Endodermal cell (in vitro differentiated cells): ENCODE data around the gene KANSL1L. TPM values are rescaled to one million over a fixed set of nuclear protein-coding genes. Genes with fewer than 3 reads are reported as not detected.

Experiments used
- DNase-seq: peaks from one replicate; pipeline ENCODE4 v3.0.0-alpha.2; 2017
- H3K27ac ChIP-seq: 2 replicates; pipeline ENCODE4 v1.5.1; 2013; ENCODE audit warnings: mild to moderate bottlenecking, low read depth, low read length, moderate library complexity
- H3K27me3 ChIP-seq: 2 replicates; pipeline ENCODE4 v1.6.1; 2013; ENCODE audit warnings: mild to moderate bottlenecking, low read length, moderate library complexity; ENCODE audit not compliant: insufficient read depth, control insufficient read depth, poor library complexity, severe bottlenecking
- H3K36me3 ChIP-seq: 2 replicates; pipeline ENCODE4 v1.7.0; 2013; ENCODE audit warnings: mild to moderate bottlenecking, low read length, moderate library complexity; ENCODE audit not compliant: control insufficient read depth, insufficient read depth
- H3K4me1 ChIP-seq: one replicate; pipeline ENCODE4 v1.7.0; 2013; ENCODE audit warnings: low read length; ENCODE audit not compliant: control insufficient read depth, insufficient read depth
- H3K4me3 ChIP-seq: 2 replicates; pipeline ENCODE4 v1.5.1; 2013; ENCODE audit warnings: mild to moderate bottlenecking, low read length, moderate library complexity
- H3K9ac ChIP-seq: 2 replicates; pipeline ENCODE4 v1.6.1; 2013; ENCODE audit warnings: mild to moderate bottlenecking, low read length, moderate library complexity; ENCODE audit not compliant: poor library complexity, severe bottlenecking; ENCODE audit errors: extremely low read depth
- H3K9me3 ChIP-seq: 2 replicates; pipeline ENCODE4 v1.6.1; 2013; ENCODE audit warnings: mild to moderate bottlenecking, low read length, moderate library complexity; ENCODE audit not compliant: control insufficient read depth
- H3K27ac Mint-ChIP-seq: 2 replicates; pipeline ENCODE4 v1.8.0; 2020; ENCODE audit warnings: mixed read lengths
- H3K27me3 Mint-ChIP-seq: 2 replicates; pipeline ENCODE4 v1.8.0; 2021; ENCODE audit warnings: mild to moderate bottlenecking, mixed read lengths; ENCODE audit not compliant: insufficient read depth
- H3K36me3 Mint-ChIP-seq: 2 replicates; pipeline ENCODE4 v1.8.0; 2020; ENCODE audit warnings: low read depth, mixed read lengths
- H3K4me1 Mint-ChIP-seq: 2 replicates; pipeline ENCODE4 v1.8.0; 2020; ENCODE audit warnings: mixed read lengths
- H3K4me3 Mint-ChIP-seq: 2 replicates; pipeline ENCODE4 v1.8.0; 2020; ENCODE audit warnings: mild to moderate bottlenecking, moderate library complexity, mixed read lengths
- H3K9me3 Mint-ChIP-seq: 2 replicates; pipeline ENCODE4 v1.8.0; 2020; ENCODE audit warnings: mild to moderate bottlenecking, mixed read lengths
- WGBS, 2 experiments: methylation state at CpG; one replicate each; pipeline versions ENCODE4 v1.1.5 to v1.1.7; 2013; ENCODE audit warnings: missing lambda C conversion rate in 2 of 2, mixed read lengths in 1 of 2; ENCODE audit not compliant: insufficient coverage in 1 of 2, insufficient read length in 1 of 2; 5-methylcytosine and 5-hydroxymethylcytosine counted together
- total RNA-seq, 2 donors: library from RNA; stranded (reverse); fragmentation: NEBNext Ultra II Directional in 1 of 2; extraction: Animal tissue kit (Norgen Biotek cat#: 25700) in 1 of 2; gene quantifications; 2 replicates in 1 of 2; 3 replicates in 1 of 2; pipeline ENCODE4 v1.2.1, GENCODE V29; 2021
- TF ChIP-seq, protein P1 (sequence below): fragments of 200-600 bp; sonication (generic); conservative IDR thresholded peaks from 2 replicates; pipeline ENCODE4 v1.5.0; 2021; ENCODE audit warnings: antibody characterized with exemption, mild to moderate bottlenecking

KANSL1L gene
- total RNA-seq, 2 donors from 2014 or later = 26.6 to 31.3 TPM

DNA sequence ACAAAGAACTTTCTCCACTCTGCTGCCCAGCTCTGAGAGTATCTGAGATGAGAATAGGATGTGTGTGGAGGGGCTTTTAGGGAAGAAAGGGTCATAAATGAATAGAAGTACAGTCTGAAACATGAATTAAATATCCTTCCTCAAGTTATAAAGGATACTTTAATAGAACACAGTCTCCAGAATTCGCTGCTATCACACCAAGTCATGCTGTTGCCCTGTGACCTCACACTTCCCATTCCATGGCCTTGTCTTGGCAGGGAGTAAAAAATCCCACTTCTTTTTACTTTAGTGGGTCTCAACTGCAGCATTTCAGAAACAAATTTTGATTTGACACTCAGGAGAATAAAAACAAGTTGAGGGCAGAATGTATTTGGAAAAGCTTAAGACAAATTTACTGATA is 172.6 kb downstream of the KANSL1L start:
- Histone ChIP-seq H3K4me1 (no peaks in the 10 kb centered on the region), H3K4me3 (no peak overlapping the region), H3K27me3 (peaks cover under 1% of the 10 kb centered on the region), H3K27ac (no peak overlapping the region), H3K9me3 (no peaks in the 10 kb centered on the region), H3K9ac (no peak overlapping the region), H3K36me3 (no peaks in the 10 kb centered on the region)
- Mint-ChIP-seq H3K27me3 (peaks cover 6% of the 10 kb centered on the region), H3K4me1 (peaks cover 2% of the 10 kb centered on the region), H3K27ac (no peak overlapping the region), H3K36me3 (no peaks in the 10 kb centered on the region), H3K9me3 (no peaks in the 10 kb centered on the region), H3K4me3 (no peak overlapping the region)
- WGBS, 2 experiments = 61% methylated on average over 1 of the region's 1 CpG; no CpG with 5 or more reads in 1 of the 2 experiments
- no peak for DNase-seq
- TF ChIP-seq, protein P1, sequence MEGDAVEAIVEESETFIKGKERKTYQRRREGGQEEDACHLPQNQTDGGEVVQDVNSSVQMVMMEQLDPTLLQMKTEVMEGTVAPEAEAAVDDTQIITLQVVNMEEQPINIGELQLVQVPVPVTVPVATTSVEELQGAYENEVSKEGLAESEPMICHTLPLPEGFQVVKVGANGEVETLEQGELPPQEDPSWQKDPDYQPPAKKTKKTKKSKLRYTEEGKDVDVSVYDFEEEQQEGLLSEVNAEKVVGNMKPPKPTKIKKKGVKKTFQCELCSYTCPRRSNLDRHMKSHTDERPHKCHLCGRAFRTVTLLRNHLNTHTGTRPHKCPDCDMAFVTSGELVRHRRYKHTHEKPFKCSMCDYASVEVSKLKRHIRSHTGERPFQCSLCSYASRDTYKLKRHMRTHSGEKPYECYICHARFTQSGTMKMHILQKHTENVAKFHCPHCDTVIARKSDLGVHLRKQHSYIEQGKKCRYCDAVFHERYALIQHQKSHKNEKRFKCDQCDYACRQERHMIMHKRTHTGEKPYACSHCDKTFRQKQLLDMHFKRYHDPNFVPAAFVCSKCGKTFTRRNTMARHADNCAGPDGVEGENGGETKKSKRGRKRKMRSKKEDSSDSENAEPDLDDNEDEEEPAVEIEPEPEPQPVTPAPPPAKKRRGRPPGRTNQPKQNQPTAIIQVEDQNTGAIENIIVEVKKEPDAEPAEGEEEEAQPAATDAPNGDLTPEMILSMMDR = no peak

DNA sequence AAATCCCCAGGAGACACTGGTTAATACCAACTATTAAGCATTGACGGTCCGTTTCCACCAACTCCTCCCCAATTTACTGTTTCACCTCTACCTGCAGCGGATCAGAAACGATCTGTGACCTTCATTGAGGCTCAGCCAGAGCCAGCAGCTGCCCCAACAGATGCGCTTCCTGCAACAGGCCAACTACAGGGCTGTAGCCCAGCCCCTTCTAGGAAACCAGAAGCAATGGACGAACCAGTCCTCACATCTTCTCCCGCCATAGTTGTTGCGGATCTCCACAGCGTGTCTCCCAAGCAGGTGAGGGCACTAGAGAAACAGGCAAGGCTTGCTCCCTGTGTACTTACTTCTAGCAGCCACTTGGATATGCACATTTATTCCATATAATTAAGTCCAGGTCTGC is 177.2 kb downstream of the KANSL1L start:
- Histone ChIP-seq H3K9ac (no peak overlapping the region), H3K9me3 (no peaks in the 10 kb centered on the region), H3K4me1 (no peaks in the 10 kb centered on the region), H3K4me3 (no peak overlapping the region), H3K27ac (no peak overlapping the region), H3K36me3 (no peaks in the 10 kb centered on the region), H3K27me3 (peaks cover 35% of the 10 kb centered on the region)
- Mint-ChIP-seq H3K27me3 (peaks cover 33% of the 10 kb centered on the region), H3K36me3 (no peaks in the 10 kb centered on the region), H3K4me1 (no peaks in the 10 kb centered on the region), H3K4me3 (no peak overlapping the region), H3K27ac (no peak overlapping the region), H3K9me3 (no peaks in the 10 kb centered on the region)
- peak; percentile 56 for DNase-seq
- 94 to 97% methylated on average over 9 of the region's 9 CpGs for WGBS, 2 experiments
- TF ChIP-seq, protein P1 = no peak

DNA sequence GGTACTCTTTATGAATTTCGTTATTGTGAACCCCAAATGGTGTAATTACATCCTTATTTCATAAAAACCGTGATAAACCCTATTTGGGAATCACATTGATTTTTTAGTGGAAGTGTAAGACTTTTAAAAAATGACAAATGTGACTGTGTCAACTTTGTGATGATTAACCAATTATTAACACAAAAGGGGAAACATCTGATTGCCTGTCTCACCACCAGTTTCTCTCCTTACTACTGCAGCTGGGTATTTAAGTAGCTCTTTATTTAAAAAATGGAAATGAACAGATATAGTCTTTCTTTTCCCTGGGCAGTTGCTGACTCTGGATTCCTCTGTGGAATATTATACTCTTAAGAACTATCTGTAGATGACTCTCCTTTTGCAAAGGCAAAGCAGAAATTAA is 180.4 kb downstream of the KANSL1L start:
- Mint-ChIP-seq H3K4me1 (peaks cover 16% of the 10 kb centered on the region), H3K27me3 (peaks cover 32% of the 10 kb centered on the region), H3K4me3 (no peak overlapping the region), H3K27ac (no peak overlapping the region), H3K9me3 (no peaks in the 10 kb centered on the region), H3K36me3 (no peaks in the 10 kb centered on the region)
- Histone ChIP-seq H3K36me3 (no peaks in the 10 kb centered on the region), H3K27me3 (peaks cover 35% of the 10 kb centered on the region), H3K9me3 (no peaks in the 10 kb centered on the region), H3K4me1 (peaks cover 12% of the 10 kb centered on the region), H3K27ac (no peak overlapping the region), H3K9ac (no peak overlapping the region), H3K4me3 (no peak overlapping the region)
- TF ChIP-seq, protein P1 = no peak
- no peak for DNase-seq
- WGBS, 2 experiments = 83% methylated on average over 2 of the region's 2 CpGs; no CpG with 5 or more reads in 1 of the 2 experiments
